ENCODE data around the gene CAMK2B. TPM values are rescaled to one million over a fixed set of nuclear protein-coding genes. Genes with fewer than 3 reads are reported as not detected.

CAMK2B gene
- 0.20 and 1.6 TPM in 2 replicates for total RNA-seq

- DNase-seq (ENCODE audit: low read depth) = no peak
Measured at GRCh38 chr7:44325201-44325671, at the start of gene CAMK2B. TSS of gene CAMK2B (minus strand) at chr7:44325594. CDS start at chr7:44325421, 173 bp downstream.

- no peak for DNase-seq (ENCODE audit: low read depth)
Measured at GRCh38 chr7:44374007-44374763, 48.8 kb upstream of the CAMK2B start.

GRCh38 chr7:44373418-44373740 is 48.0 kb upstream of the CAMK2B start:
- DNase-seq (ENCODE audit: low read depth) = no peak

GRCh38 chr7:44372560-44373417 is 47.4 kb upstream of the CAMK2B start:
- no peak for DNase-seq (ENCODE audit: low read depth)

- DNase-seq (ENCODE audit: low read depth) = no peak
Measured at GRCh38 chr7:44368885-44369284, 43.5 kb upstream of the CAMK2B start.

GRCh38 chr7:44368455-44368854 is 43.1 kb upstream of the CAMK2B start:
- no peak for DNase-seq (ENCODE audit: low read depth)

GRCh38 chr7:44367475-44368043 is 42.2 kb upstream of the CAMK2B start:
- DNase-seq (ENCODE audit: low read depth) = no peak

- DNase-seq (ENCODE audit: low read depth) = no peak
Measured at GRCh38 chr7:44366986-44367385, 41.6 kb upstream of the CAMK2B start.

GRCh38 chr7:44353668-44354067 is 28.3 kb upstream of the CAMK2B start:
- DNase-seq (ENCODE audit: low read depth) = no peak

- no peak for DNase-seq (ENCODE audit: low read depth)
Measured at GRCh38 chr7:44348851-44349781, 23.7 kb upstream of the CAMK2B start.

- DNase-seq (ENCODE audit: low read depth) = peak; percentile 16
Measured at GRCh38 chr7:44348300-44348699, 22.9 kb upstream of the CAMK2B start.

- DNase-seq (ENCODE audit: low read depth) = no peak
Measured at GRCh38 chr7:44347546-44348114, 22.2 kb upstream of the CAMK2B start.

GRCh38 chr7:44346063-44346462 is 20.7 kb upstream of the CAMK2B start:
- no peak for DNase-seq (ENCODE audit: low read depth)

- no peak for DNase-seq (ENCODE audit: low read depth)
Measured at GRCh38 chr7:44341401-44341800, 16.0 kb upstream of the CAMK2B start.

GRCh38 chr7:44338600-44338999 is 13.2 kb upstream of the CAMK2B start:
- no peak for DNase-seq (ENCODE audit: low read depth)

GRCh38 chr7:44336491-44336890 is 11.1 kb upstream of the CAMK2B start:
- DNase-seq (ENCODE audit: low read depth) = no peak

- DNase-seq (ENCODE audit: low read depth) = no peak
Measured at GRCh38 chr7:44335184-44335583, 9.8 kb upstream of the CAMK2B start.

GRCh38 chr7:44334734-44335097 is 9.3 kb upstream of the CAMK2B start:
- DNase-seq (ENCODE audit: low read depth) = no peak

GRCh38 chr7:44333911-44334733 is 8.7 kb upstream of the CAMK2B start:
- DNase-seq (ENCODE audit: low read depth) = peak; percentile 28

- DNase-seq (ENCODE audit: low read depth) = no peak
Measured at GRCh38 chr7:44331682-44332081, 6.3 kb upstream of the CAMK2B start.

All from renal cortical epithelial cell (primary cell).